GM21528 (cell line): Measurements from ENCODE around the gene USP17L13.
"Not testable (repeated sequence)": the region's sequence is repeated elsewhere in the genome, so short reads cannot be mapped to it uniquely, and the experiment has no call there.

Source experiments
- ATAC-seq: cut with Tn5 transposase; IDR thresholded peaks from one replicate; pipeline ENCODE4 v1.9.1; 2021; ENCODE audit warnings: mild to moderate bottlenecking, moderate library complexity; ENCODE audit not compliant: unreplicated experiment, low FRiP score

Gene USP17L13, protein sequence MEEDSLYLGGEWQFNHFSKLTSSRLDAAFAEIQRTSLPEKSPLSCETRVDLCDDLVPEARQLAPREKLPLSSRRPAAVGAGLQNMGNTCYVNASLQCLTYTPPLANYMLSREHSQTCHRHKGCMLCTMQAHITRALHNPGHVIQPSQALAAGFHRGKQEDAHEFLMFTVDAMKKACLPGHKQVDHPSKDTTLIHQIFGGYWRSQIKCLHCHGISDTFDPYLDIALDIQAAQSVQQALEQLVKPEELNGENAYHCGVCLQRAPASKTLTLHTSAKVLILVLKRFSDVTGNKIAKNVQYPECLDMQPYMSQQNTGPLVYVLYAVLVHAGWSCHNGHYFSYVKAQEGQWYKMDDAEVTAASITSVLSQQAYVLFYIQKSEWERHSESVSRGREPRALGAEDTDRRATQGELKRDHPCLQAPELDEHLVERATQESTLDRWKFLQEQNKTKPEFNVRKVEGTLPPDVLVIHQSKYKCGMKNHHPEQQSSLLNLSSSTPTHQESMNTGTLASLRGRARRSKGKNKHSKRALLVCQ

DNA sequence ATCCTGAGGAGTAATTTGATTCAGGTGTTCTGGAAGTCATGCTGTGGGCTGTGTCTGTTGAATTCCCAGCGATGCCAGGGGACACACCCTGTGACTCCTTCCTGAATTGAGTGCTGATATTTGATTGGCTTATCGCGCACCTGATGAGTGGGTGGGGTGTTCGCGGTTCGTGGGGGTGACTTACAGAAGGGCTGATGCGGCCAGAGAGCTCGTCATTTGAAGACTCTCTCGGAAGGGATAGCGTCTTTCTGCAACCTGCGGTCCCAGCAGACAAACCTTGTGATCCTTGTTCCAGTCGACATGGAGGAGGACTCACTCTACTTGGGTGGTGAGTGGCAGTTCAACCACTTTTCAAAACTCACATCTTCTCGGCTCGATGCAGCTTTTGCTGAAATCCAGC, at the start of gene USP17L13:
TSS of gene USP17L13 (plus strand) at position 301 of the 400 bp plus-strand sequence. CDS start at position 301, 0 bp downstream.
- ATAC-seq = not testable (repeated sequence)

DNA sequence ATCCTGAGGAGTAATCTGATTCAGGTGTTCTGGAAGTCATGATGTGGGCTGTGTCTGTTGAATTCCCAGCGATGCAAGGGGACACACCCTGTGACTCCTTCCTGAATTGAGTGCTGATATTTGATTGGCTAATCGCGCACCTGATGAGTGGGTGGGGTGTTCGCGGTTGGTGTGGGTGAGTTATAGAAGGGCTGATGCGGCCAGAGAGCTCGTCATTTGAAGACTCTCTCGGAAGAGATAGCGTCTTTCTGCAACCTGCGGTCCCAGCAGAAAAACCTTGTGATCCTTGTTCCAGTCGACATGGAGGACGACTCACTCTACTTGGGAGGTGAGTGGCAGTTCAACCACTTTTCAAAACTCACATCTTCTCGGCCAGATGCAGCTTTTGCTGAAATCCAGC, 14.3 kb upstream of the USP17L13 start, which contains the start of gene USP17L10:
TSS of gene USP17L10 (plus strand) at position 301 of the 400 bp plus-strand sequence. CDS start at position 301, 0 bp downstream.
- not testable (repeated sequence) for ATAC-seq

DNA sequence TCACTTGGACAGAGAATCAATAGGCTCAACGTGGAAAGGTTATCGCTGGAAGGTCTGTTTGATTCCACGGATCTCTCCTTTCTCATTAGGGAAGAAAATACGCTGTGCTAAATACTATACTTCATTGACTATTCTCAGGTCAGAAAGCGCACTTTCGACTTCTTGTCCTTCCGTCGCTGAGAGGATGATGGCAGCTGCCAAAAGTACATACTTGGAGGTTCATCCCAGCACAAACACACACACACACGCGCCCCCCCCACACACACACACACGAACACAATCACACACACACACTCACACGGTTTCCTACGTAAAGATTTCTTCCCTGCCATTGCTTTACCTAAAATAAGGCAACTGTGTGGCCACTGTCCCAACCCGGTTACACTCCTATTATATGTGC, 10.0 kb upstream of the USP17L13 start:
- not testable (repeated sequence) for ATAC-seq

DNA sequence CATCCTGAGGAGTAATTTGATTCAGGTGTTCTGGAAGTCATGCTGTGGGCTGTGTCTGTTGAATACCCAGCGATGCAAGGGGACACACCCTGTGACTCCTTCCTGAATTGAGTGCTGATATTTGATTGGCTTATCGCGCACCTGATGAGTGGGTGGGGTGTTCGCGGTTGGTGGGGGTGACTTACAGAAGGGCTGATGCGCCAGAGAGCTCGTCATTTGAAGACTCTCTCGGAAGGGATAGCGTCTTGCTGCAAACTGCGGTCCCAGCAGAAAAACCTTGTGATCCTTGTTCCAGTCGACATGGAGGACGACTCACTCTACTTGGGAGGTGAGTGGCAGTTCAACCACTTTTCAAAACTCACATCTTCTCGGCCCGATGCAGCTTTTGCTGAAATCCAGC, 9.6 kb upstream of the USP17L13 start, which contains the start of gene USP17L11:
TSS of gene USP17L11 (plus strand) at position 301 of the 400 bp plus-strand sequence. CDS start at position 301, 0 bp downstream.
- not testable (repeated sequence) for ATAC-seq

DNA sequence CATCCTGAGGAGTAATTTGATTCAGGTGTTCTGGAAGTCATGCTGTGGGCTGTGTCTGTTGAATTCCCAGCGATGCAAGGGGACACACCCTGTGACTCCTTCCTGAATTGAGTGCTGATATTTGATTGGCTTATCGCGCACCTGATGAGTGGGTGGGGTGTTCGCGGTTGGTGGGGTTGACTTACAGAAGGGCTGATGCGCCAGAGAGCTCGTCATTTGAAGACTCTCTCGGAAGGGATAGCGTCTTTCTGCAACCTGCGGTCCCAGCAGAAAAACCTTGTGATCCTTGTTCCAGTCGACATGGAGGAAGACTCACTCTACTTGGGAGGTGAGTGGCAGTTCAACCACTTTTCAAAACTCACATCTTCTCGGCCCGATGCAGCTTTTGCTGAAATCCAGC, 4.8 kb upstream of the USP17L13 start, which contains the start of gene USP17L12:
TSS of gene USP17L12 (plus strand) at position 301 of the 400 bp plus-strand sequence. CDS start at position 301, 0 bp downstream.
- ATAC-seq = not testable (repeated sequence)

DNA sequence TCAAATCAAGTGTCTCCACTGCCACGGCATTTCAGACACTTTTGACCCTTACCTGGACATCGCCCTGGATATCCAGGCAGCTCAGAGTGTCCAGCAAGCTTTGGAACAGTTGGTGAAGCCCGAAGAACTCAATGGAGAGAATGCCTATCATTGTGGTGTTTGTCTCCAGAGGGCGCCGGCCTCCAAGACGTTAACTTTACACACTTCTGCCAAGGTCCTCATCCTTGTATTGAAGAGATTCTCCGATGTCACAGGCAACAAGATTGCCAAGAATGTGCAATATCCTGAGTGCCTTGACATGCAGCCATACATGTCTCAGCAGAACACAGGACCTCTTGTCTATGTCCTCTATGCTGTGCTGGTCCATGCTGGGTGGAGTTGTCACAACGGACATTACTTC, 5.6 kb downstream of the USP17L13 start:
- not testable (repeated sequence) for ATAC-seq

DNA sequence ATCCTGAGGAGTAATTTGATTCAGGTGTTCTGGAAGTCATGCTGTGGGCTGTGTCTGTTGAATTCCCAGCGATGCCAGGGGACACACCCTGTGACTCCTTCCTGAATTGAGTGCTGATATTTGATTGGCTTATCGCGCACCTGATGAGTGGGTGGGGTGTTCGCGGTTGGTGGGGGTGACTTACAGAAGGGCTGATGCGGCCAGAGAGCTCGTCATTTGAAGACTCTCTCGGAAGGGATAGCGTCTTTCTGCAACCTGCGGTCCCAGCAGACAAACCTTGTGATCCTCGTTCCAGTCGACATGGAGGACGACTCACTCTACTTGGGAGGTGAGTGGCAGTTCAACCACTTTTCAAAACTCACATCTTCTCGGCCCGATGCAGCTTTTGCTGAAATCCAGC, 9.4 kb downstream of the USP17L13 start, which contains the start of gene USP17L15:
TSS of gene USP17L15 (plus strand) at position 301 of the 400 bp plus-strand sequence. CDS start at position 301, 0 bp downstream.
- ATAC-seq = not testable (repeated sequence)

DNA sequence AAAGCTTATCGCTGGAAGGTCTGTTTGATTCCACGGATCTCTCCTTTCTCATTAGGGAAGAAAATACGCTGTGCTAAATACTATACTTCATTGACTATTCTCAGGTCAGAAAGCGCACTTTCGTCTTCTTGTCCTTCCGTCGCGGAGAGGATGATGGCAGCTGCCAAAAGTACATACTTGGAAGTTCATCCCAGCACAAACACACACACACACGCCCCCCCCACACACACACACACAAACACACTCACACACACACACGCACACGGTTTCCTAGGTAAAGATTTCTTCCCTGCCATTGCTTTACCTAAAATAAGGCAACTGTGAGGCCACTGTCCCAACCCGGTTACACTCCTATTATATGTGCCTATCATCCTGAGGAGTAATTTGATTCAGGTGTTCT, 13.8 kb downstream of the USP17L13 start:
- not testable (repeated sequence) for ATAC-seq

DNA sequence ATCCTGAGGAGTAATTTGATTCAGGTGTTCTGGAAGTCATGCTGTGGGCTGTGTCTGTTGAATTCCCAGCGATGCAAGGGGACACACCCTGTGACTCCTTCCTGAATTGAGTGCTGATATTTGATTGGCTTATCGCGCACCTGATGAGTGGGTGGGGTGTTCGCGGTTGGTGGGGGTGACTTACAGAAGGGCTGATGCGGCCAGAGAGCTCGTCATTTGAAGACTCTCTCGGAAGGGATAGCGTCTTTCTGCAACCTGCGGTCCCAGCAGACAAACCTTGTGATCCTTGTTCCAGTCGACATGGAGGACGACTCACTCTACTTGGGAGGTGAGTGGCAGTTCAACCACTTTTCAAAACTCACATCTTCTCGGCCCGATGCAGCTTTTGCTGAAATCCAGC, 18.9 kb downstream of the USP17L13 start, which contains the start of gene USP17L17:
TSS of gene USP17L17 (plus strand) at position 301 of the 400 bp plus-strand sequence. CDS start at position 301, 0 bp downstream.
- not testable (repeated sequence) for ATAC-seq

DNA sequence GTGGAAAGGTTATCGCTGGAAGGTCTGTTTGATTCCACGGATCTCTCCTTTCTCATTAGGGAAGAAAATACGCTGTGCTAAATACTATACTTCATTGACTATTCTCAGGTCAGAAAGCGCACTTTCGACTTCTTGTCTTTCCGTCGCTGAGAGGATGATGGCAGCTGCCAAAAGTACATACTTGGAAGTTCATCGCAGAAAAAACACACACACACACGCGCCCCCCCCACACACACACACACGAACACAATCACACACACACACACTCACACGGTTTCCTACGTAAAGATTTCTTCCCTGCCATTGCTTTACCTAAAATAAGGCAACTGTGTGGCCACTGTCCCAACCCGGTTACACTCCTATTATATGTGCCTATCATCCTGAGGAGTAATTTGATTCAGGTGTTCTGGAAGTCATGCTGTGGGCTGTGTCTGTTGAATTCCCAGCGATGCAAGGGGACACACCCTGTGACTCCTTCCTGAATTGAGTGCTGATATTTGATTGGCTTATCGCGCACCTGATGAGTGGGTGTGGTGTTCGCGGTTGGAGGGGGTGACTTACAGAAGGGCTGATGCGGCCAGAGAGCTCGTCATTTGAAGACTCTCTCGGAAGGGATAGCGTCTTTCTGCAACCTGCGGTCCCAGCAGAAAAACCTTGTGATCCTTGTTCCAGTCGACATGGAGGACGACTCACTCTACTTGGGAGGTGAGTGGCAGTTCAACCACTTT, 23.4 kb downstream of the USP17L13 start, which contains the start of gene USP17L18:
TSS of gene USP17L18 (plus strand) at position 678 of the 728 bp plus-strand sequence. CDS start at position 678, 0 bp downstream.
- not testable (repeated sequence) for ATAC-seq

DNA sequence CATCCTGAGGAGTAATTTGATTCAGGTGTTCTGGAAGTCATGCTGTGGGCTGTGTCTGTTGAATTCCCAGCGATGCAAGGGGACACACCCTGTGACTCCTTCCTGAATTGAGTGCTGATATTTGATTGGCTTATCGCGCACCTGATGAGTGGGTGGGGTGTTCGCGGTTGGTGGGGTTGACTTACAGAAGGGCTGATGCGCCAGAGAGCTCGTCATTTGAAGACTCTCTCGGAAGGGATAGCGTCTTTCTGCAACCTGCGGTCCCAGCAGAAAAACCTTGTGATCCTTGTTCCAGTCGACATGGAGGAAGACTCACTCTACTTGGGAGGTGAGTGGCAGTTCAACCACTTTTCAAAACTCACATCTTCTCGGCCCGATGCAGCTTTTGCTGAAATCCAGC, 28.4 kb downstream of the USP17L13 start, which contains the start of gene USP17L19:
TSS of gene USP17L19 (plus strand) at position 301 of the 400 bp plus-strand sequence. CDS start at position 301, 0 bp downstream.
- not testable (repeated sequence) for ATAC-seq

DNA sequence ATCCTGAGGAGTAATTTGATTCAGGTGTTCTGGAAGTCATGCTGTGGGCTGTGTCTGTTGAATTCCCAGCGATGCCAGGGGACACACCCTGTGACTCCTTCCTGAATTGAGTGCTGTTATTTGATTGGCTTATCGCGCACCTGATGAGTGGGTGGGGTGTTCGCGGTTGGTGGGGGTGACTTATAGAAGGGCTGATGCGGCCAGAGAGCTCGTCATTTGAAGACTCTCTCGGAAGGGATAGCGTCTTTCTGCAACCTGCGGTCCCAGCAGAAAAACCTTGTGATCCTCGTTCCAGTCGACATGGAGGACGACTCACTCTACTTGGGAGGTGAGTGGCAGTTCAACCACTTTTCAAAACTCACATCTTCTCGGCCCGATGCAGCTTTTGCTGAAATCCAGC, 33.1 kb downstream of the USP17L13 start, which contains the start of gene USP17L20:
TSS of gene USP17L20 (plus strand) at position 301 of the 400 bp plus-strand sequence. CDS start at position 301, 0 bp downstream.
- not testable (repeated sequence) for ATAC-seq

DNA sequence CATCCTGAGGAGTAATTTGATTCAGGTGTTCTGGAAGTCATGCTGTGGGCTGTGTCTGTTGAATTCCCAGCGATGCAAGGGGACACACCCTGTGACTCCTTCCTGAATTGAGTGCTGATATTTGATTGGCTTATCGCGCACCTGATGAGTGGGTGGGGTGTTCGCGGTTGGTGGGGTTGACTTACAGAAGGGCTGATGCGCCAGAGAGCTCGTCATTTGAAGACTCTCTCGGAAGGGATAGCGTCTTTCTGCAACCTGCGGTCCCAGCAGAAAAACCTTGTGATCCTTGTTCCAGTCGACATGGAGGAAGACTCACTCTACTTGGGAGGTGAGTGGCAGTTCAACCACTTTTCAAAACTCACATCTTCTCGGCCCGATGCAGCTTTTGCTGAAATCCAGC, 37.9 kb downstream of the USP17L13 start, which contains the start of gene USP17L21:
TSS of gene USP17L21 (plus strand) at position 301 of the 400 bp plus-strand sequence. CDS start at position 301, 0 bp downstream.
- not testable (repeated sequence) for ATAC-seq

DNA sequence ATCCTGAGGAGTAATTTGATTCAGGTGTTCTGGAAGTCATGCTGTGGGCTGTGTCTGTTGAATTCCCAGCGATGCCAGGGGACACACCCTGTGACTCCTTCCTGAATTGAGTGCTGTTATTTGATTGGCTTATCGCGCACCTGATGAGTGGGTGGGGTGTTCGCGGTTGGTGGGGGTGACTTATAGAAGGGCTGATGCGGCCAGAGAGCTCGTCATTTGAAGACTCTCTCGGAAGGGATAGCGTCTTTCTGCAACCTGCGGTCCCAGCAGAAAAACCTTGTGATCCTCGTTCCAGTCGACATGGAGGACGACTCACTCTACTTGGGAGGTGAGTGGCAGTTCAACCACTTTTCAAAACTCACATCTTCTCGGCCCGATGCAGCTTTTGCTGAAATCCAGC, 42.6 kb downstream of the USP17L13 start, which contains the start of gene USP17L22:
TSS of gene USP17L22 (plus strand) at position 301 of the 400 bp plus-strand sequence. CDS start at position 301, 0 bp downstream.
- ATAC-seq = not testable (repeated sequence)

DNA sequence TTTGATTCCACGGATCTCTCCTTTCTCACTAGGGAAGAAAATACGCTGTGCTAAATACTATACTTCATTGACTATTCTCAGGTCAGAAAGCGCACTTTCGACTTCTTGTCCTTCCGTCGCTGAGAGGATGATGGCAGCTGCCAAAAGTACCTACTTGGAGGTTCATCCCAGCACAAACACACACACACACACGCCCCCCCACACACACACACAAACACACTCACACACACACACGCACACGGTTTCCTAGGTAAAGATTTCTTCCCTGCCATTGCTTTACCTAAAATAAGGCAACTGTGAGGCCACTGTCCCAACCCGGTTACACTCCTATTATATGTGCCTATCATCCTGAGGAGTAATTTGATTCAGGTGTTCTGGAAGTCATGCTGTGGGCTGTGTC, 47.0 kb downstream of the USP17L13 start:
- not testable (repeated sequence) for ATAC-seq
